GM19328 (cell line): ENCODE measurements around the gene KCNA1.

Experiments
- ATAC-seq: cut with Tn5 transposase; IDR thresholded peaks from one replicate; pipeline ENCODE4 v1.9.1; 2021; ENCODE audit warnings: mild to moderate bottlenecking, moderate library complexity; ENCODE audit not compliant: unreplicated experiment

The KCNA1 gene

DNA sequence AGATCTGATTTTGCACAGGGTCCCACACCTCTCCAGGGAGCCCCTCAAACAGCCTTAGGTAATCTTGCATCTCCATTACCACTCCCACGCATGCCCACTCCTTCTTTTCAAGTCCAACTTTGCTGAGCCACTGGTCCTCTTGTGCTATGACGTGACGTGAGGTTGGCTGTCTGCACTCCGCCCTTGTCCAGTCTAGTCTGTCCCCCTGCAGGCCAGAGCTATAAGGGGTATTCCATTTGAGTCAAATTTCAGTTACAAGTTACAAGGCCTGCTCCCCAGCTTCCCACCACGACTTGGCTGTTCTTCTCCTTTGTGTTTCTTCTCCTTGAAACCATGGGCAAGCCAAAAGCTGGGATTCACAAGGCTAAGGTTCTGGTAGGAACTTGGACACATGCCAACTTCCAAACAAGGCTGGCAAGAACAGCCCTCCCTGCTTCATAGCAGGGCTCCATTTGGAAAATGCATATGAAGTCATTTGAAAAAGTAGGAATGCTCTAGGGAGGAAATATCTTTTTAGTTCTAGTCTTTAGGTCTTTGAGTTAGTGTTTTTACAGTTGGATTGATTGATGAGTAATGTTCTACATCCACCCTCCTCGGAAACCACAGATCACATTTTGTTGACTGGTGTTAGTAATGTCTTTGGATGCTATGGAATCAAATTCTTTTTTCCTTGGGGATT, 49.1 kb downstream of the KCNA1 start:
- ATAC-seq = no peak

DNA sequence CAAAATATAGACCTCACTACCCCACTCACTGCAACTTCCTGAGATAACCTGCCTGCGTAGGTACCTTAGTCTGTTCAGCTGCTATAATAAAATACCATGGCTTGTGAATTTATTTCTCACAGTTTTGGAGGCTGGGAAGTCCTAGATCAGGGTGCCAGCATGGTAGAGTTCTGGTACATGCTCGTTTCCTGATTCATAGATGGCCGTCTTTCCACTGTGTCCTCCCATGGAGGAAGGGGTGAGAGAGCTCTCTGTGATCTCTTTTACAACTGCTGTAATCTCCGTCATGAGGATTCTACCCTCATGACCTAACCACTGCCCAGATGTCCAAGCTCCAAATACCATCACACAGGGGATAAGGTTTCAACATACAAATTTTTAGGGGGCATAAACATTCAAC, 49.7 kb downstream of the KCNA1 start:
- no peak for ATAC-seq

DNA sequence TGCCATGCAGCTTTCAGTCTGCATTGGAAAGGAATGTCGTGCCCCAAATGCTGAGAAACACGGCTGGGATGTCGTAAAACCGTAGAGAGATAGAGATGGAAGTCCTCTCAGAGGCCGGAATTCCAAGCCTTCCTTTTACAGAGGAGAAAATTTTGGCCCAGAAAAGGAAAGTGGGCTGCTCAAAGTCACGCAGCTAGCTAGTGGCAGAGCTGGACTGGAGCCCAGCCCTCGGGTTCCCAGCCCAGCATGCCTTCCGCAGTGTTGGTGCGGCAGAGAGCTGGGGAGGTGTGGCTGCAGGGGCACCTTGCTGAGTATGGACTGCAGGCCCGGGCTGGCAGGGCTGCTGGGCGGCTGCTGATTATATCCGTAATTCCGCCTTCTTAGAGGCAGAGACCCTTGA, 50.3 kb downstream of the KCNA1 start:
- ATAC-seq = no peak

DNA sequence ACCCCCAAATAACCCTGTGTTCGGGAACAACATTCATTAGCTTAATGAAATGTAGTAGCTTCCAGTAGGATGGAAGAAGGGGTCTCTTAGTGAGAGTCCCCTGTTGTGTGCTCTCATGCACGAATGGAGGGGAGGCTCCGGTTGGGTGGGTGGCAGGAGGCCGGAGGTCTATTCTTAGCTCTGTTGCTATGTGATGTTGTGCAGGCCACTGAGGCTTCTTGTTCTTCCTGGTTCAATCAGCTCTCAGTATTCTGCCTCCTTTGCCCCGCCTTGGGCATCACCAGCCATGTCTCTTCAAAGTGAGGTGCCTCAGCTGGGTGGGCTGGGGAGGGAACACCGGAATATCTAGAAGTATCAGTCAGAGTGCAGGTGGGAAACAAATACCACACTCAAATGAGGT, 50.8 kb downstream of the KCNA1 start:
- ATAC-seq = no peak

DNA sequence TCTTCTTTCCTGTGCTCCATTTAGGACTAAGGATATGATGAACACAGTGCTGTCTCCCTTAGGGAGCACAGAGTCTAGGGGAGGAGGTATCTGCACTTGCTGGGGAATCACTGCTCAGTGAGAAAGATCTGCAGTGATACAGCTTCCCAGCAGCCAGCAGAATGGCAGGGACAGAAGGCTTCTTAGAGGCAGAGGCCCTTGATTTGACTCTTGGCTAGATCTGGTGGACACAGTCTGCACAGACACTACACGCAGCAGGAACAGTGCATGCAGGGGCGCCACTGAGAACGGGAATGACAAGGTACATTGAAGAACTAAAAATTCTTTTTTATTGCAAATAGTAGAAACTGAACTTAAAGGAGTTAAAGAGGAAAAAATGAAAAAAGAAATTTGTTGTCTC, 51.6 kb downstream of the KCNA1 start:
- ATAC-seq = no peak

DNA sequence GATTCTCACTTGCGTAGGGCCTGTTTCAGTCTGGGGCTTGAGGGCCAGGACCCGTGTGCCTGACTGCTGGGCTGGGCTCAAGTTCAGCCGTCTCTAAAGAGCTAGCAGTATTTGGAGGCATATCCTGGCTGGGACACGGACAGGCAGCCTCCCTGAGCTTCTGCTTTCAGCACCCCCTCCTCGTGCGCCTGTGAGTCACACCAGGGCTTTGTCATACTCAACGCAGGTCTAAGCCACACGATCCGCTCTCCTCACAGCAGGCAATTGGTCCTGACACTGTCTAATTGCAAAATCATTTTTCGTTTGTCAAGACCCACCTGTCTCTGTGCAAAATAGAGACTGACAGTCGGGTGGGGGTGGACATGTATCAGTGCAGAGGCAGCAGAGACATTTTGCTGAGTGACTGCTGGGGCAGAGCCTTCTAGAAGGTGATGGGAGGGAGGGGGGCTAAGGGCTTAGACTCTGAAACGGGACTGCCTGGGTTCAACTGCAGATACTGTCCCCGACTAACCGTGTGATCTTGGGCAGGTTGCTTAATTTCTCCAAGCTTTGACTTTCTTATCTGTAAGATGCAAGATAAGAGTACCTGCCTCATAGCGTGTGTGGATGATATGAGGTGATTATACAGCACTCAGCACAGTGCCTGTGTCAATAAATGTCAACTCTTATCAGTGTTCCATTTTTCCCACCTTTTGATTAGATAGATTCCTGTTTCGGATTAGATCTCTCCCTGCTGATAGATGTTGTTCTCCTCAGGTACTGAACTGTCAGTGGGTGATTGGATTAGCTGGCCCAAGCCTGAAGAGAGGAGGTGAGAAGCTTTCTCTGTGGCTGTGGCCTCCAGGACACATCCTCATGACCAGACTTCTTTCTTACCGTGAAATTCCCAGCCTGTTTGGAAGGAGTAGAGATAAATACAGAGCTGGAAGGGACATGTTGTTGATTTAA, 53.1 kb downstream of the KCNA1 start:
- no peak for ATAC-seq
